ENCODE measurements around the gene USP54.

DNA sequence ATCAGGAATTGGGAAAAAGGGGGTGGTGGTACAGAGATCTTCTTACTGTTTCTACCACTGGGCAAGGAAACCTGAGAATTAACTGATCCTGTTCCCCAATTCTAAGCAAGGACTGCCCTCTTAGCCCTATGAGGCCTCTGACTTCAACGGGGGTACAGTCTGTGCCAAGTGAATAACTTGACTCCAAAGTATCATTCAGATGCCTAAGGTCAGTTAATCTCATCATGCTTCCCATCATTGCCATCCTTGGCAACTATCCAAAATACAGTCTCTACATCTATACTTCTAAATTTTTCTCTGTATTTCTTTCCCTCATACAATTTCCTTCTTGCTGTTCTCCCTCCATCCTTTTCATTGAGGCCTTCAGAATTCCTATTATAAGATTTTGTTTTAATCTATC, 105.8 kb downstream of the USP54 start:
- TF ChIP-seq, protein P1, sequence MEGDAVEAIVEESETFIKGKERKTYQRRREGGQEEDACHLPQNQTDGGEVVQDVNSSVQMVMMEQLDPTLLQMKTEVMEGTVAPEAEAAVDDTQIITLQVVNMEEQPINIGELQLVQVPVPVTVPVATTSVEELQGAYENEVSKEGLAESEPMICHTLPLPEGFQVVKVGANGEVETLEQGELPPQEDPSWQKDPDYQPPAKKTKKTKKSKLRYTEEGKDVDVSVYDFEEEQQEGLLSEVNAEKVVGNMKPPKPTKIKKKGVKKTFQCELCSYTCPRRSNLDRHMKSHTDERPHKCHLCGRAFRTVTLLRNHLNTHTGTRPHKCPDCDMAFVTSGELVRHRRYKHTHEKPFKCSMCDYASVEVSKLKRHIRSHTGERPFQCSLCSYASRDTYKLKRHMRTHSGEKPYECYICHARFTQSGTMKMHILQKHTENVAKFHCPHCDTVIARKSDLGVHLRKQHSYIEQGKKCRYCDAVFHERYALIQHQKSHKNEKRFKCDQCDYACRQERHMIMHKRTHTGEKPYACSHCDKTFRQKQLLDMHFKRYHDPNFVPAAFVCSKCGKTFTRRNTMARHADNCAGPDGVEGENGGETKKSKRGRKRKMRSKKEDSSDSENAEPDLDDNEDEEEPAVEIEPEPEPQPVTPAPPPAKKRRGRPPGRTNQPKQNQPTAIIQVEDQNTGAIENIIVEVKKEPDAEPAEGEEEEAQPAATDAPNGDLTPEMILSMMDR (IDR thresholded peaks at IDR 0.05; ENCODE audit: insufficient read depth, low read length) = no peak
- TF ChIP-seq GABPA (IDR thresholded peaks at IDR 0.05; ENCODE audit: low read depth) = no peak
- TF ChIP-seq, protein P2, sequence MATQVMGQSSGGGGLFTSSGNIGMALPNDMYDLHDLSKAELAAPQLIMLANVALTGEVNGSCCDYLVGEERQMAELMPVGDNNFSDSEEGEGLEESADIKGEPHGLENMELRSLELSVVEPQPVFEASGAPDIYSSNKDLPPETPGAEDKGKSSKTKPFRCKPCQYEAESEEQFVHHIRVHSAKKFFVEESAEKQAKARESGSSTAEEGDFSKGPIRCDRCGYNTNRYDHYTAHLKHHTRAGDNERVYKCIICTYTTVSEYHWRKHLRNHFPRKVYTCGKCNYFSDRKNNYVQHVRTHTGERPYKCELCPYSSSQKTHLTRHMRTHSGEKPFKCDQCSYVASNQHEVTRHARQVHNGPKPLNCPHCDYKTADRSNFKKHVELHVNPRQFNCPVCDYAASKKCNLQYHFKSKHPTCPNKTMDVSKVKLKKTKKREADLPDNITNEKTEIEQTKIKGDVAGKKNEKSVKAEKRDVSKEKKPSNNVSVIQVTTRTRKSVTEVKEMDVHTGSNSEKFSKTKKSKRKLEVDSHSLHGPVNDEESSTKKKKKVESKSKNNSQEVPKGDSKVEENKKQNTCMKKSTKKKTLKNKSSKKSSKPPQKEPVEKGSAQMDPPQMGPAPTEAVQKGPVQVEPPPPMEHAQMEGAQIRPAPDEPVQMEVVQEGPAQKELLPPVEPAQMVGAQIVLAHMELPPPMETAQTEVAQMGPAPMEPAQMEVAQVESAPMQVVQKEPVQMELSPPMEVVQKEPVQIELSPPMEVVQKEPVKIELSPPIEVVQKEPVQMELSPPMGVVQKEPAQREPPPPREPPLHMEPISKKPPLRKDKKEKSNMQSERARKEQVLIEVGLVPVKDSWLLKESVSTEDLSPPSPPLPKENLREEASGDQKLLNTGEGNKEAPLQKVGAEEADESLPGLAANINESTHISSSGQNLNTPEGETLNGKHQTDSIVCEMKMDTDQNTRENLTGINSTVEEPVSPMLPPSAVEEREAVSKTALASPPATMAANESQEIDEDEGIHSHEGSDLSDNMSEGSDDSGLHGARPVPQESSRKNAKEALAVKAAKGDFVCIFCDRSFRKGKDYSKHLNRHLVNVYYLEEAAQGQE (IDR thresholded peaks at IDR 0.05; ENCODE audit: insufficient replicate concordance, low read depth) = no peak
- TF ChIP-seq POLR2AphosphoS5 (IDR thresholded peaks at IDR 0.05; ENCODE audit: low read depth) = no peak
